Measurements from ENCODE around the gene CNTNAP5.

The CNTNAP5 gene

DNA sequence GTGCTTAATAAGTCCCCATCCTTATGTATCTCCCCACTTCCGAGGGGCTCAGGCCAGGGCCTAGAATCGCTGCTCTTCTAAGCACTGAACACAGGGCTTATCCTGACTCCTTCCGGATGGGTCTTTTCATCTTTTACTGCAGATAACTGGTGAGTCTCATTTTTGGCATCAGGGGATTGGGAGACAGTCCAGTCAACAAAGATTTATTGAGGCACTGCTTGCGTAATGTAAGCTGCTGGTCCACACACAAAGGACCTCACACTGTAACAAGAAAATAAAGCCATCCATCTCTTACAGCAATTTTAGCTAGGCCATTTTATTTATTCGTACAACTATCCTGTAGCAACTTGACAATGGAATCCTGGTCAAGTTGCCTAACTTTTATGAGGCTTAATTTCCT lies 600.5 kb downstream of the CNTNAP5 start:
- TF ChIP-seq, protein P1, sequence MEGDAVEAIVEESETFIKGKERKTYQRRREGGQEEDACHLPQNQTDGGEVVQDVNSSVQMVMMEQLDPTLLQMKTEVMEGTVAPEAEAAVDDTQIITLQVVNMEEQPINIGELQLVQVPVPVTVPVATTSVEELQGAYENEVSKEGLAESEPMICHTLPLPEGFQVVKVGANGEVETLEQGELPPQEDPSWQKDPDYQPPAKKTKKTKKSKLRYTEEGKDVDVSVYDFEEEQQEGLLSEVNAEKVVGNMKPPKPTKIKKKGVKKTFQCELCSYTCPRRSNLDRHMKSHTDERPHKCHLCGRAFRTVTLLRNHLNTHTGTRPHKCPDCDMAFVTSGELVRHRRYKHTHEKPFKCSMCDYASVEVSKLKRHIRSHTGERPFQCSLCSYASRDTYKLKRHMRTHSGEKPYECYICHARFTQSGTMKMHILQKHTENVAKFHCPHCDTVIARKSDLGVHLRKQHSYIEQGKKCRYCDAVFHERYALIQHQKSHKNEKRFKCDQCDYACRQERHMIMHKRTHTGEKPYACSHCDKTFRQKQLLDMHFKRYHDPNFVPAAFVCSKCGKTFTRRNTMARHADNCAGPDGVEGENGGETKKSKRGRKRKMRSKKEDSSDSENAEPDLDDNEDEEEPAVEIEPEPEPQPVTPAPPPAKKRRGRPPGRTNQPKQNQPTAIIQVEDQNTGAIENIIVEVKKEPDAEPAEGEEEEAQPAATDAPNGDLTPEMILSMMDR (conservative IDR thresholded peaks at IDR 0.05; ENCODE audit: low read length): no peak
- no peak overlapping the region for H3K4me3 ChIP-seq (ENCODE audit: low read length)
- DNase-seq (ENCODE audit: low read depth): no peak

DNA sequence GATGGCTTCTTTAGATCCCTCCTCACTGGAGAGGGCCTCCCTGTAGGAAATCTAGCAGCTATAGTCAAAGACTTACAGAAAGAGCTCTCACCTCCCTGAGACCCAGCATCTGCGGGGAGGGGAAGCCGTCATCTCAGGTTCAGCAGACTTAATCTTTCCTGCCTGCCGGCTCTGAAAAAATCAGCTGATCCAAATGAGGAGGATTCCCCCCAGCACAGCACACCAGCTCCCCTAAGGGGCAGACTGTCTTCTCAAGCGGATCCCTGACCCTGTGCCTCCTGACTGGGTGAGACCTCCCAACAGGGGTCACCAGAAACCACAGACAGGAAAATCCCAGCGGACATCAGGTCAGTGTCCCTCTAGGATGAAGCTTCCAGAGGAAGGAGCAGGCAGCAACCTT lies 601.9 kb downstream of the CNTNAP5 start:
- no peak for DNase-seq (ENCODE audit: low read depth)
- TF ChIP-seq, protein P1 (conservative IDR thresholded peaks at IDR 0.05; ENCODE audit: low read length): no peak
- H3K4me3 ChIP-seq (ENCODE audit: low read length): no peak overlapping the region

DNA sequence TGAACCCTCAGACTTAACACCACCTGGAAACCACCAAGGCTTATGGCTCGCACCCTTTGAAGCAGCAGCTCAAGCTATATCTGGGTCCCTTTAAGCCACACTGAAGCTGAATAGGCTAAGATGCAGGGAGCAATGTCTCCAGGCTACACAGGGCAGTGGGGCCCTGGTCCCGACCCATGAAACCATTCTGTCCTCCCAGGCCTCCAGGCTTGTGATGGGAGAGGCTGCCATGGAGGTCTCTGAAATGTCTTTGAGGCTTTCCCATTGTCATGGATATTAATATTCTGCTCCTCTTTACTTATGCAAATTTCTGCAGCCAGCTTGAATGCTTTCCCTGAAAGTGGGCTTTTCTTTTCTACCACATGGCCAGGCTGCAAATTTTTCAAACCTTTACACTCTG lies 608.7 kb downstream of the CNTNAP5 start:
- no peak for DNase-seq (ENCODE audit: low read depth)
- no peak overlapping the region for H3K4me3 ChIP-seq (ENCODE audit: low read length)
- TF ChIP-seq, protein P1 (conservative IDR thresholded peaks at IDR 0.05; ENCODE audit: low read length): no peak

DNA sequence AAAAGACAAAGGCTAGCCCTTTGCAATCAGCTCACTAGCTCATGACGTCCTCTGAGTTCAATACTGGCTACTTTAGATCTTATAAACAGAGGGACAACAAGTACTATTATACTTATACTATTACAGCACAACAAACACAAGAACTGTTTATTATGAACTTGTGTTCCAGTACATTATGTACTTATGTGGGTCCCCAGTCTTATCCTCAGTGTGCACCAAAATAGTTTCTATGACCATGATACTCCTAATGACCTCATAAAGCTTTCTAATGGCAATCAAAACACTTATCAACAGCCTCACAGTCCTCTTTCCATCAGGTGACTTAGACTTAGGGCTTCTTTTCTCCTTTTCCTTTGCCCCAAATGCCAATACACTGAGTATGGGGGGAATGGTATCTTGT lies 614.4 kb downstream of the CNTNAP5 start:
- no peak for DNase-seq (ENCODE audit: low read depth)
- H3K4me3 ChIP-seq (ENCODE audit: low read length): no peak overlapping the region
- TF ChIP-seq, protein P1 (conservative IDR thresholded peaks at IDR 0.05; ENCODE audit: low read length): no peak

DNA sequence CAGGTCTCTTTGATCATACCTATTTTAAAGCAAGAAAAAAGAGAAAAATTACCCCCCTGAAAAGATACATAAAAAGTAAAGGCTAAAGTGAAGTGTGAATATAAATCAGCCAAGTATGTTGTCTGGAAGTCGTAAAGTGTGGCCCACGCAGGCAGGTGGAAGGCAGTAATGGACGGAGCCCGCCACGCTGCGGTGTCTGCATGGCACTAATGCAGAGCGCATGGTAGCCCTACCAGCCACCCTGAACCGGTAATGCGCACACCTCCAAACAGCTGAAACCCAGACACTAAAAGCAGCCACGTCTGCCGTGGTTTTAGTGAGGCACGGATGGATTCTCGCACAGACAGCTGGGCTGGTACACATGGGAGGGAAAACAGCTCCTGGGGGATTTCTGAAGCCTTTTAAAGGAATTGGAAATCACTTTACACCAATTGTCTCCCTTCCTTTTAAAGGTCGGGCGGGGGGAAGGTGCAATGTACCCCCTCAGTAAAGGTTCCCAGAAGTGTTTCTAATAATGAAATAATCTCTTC lies 615.2 kb downstream of the CNTNAP5 start:
- DNase-seq (ENCODE audit: low read depth): no peak
- TF ChIP-seq, protein P1 (conservative IDR thresholded peaks at IDR 0.05; ENCODE audit: low read length): no peak
- no peak overlapping the region for H3K4me3 ChIP-seq (ENCODE audit: low read length)

DNA sequence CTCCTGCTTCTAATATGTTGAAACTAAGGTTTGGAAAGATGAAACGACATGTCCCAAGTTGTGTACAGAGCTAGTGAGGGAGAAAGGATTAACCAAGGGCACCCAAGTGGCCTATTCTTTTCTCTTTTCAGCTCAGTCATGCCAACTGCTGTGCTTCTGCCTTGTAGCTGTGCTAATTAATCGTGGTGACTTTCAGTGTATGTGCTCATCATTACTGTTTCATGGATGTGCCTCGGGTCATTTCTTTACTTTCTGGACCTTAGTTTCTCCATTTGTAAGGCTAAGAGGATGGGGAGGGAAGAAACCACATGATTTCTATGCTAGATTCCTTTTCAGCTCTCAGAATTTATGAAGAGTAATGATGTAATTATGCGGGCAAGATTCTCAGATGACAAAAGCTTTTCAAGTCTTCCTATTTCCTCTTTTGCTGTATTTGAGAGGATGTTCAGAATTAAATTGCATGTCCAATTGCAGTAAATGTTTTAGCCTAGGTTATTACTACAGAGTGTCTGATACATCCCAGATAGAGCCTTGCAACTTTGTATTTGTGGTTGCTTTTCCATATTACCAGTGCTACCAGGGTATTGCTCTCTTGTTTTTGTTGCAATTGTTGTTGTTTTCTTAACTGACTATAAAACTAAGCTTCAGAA lies 621.2 kb downstream of the CNTNAP5 start:
- H3K4me3 ChIP-seq (ENCODE audit: low read length): no peak overlapping the region
- DNase-seq (ENCODE audit: low read depth): no peak
- TF ChIP-seq, protein P1 (conservative IDR thresholded peaks at IDR 0.05; ENCODE audit: low read length): no peak

DNA sequence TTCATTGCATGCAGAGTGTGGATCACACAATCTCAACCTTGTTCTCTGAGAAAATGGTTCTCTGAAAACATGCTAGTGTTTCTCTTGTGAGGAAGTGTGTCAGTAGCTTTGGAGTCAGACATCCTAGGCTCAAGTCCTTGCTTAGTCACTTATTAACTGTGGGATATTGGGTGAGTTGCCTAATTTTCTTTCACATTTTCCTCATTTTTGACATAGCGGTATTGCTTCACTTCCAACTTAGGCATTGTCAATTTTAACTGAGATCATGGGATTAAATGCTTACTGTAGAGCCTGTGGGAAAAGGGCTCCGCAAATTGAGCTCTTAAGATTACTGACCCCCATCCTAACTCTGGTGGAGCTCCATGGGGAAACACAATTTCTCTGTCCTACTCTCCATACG lies 622.2 kb downstream of the CNTNAP5 start:
- TF ChIP-seq, protein P1 (conservative IDR thresholded peaks at IDR 0.05; ENCODE audit: low read length): no peak
- DNase-seq (ENCODE audit: low read depth): no peak
- H3K4me3 ChIP-seq (ENCODE audit: low read length): no peak overlapping the region

Data from AG10803 (cell line).